HepG2 (cell line): Measurements from ENCODE around the gene RBBP8NL. TPM values are rescaled to one million over a fixed set of nuclear protein-coding genes. Genes with fewer than 3 reads are reported as not detected.

ENCODE experiments used
- ATAC-seq: fragments of 200-7000 bp; cut with Tn5 transposase; 3 replicates; pipeline ENCODE4 v1.9.1; 2020; ENCODE audit warnings: mild to moderate bottlenecking, moderate library complexity
- BruUV-seq: library from RNA; stranded (reverse); fragments of 400-500 nt; replicated peaks from 2 replicates; lab custom pipeline; 2021; lab: Mats Ljungman, UMichigan
- CTCF ChIA-PET: fragments of 300-600 bp; formaldehyde crosslinking; extraction: SDS; loops from one replicate; lab custom pipeline; 2021; ENCODE audit warnings: low total read pairs, inconsistent platforms, low intra/inter-chr PET ratio; lab: Yijun Ruan, JAX
- POLR2A ChIA-PET: fragments of 350-600 bp; sonication (Branson Sonifier 250); formaldehyde crosslinking; loops from one replicate; lab custom pipeline; 2020; ENCODE audit warnings: antibody characterized with exemption, inconsistent platforms; lab: Yijun Ruan, JAX
- DNase-seq: peaks from one replicate; pipeline ENCODE4 v3.0.0-alpha.2; 2015; ENCODE audit warnings: low spot score
- FAIRE-seq: peaks from 3 replicates; lab custom pipeline; 2011; peaks lifted over from hg19 to GRCh38; lab: Jason Lieb, UNC
- H2AFZ ChIP-seq: one replicate; pipeline ENCODE4 v1.6.1; 2011; ENCODE audit warnings: low read length, inconsistent platforms
- H3K27ac ChIP-seq: fragments of 300-600 bp; 3 replicates; pipeline ENCODE4 v1.8.0; 2011; ENCODE audit warnings: mixed run types, mild to moderate bottlenecking, mixed read lengths, low read length, inconsistent platforms; ENCODE audit not compliant: insufficient read depth; ENCODE audit errors: extremely low read length
- H3K27me3 ChIP-seq, 2 experiments: fragments of 200-600 bp in 1 of 2; 2 replicates in 1 of 2; 3 replicates in 1 of 2; pipeline versions ENCODE4 v1.6.0 to v1.8.0; 2011; ENCODE audit warnings: low read length in 2 of 2, mild to moderate bottlenecking in 2 of 2, moderate library complexity in 2 of 2, inconsistent platforms in 1 of 2; ENCODE audit not compliant: insufficient read depth in 2 of 2, control insufficient read depth in 1 of 2
- H3K36me3 ChIP-seq, 2 experiments: fragments of 200-600 bp in 1 of 2; replicated peaks in 1 of 2; 2 replicates in 1 of 2; 3 replicates in 1 of 2; pipeline versions ENCODE4 v1.5.1 to v1.8.0; 2011; ENCODE audit warnings: low read length in 2 of 2, inconsistent platforms in 1 of 2; ENCODE audit not compliant: insufficient read depth in 2 of 2, control insufficient read depth in 1 of 2
- H3K4me1 ChIP-seq: 2 replicates; pipeline ENCODE4 v1.5.1; 2012; ENCODE audit warnings: low read length, inconsistent platforms; ENCODE audit not compliant: insufficient read depth
- H3K4me2 ChIP-seq: 2 replicates; pipeline ENCODE4 v1.6.0; 2011; ENCODE audit warnings: low read depth, low read length, inconsistent platforms
- H3K4me3 ChIP-seq, 3 experiments: fragments of 200-600 bp in 1 of 3; sonication (generic), shearing (Covaris generic) in 1 of 3; replicated peaks in 1 of 3; 2 replicates each; pipeline ENCODE4 v1.5.1; 2011 to 2016; ENCODE audit warnings: low read length in 3 of 3, inconsistent platforms in 2 of 3, low read depth in 2 of 3, mild to moderate bottlenecking in 2 of 3, control low read depth in 1 of 3, mixed read lengths in 1 of 3; ENCODE audit not compliant: insufficient read depth in 1 of 3
- H3K79me2 ChIP-seq: one replicate; pipeline ENCODE4 v1.6.1; 2011; ENCODE audit warnings: low read length, inconsistent platforms; ENCODE audit not compliant: insufficient read depth
- H3K9ac ChIP-seq: 2 replicates; pipeline ENCODE4 v1.6.0; 2011; ENCODE audit warnings: mild to moderate bottlenecking, low read depth, low read length, inconsistent platforms; ENCODE audit not compliant: insufficient read depth
- H3K9me3 ChIP-seq: 2 replicates; pipeline ENCODE4 v1.5.1; 2012; ENCODE audit warnings: mild to moderate bottlenecking, low read length
- H4K20me1 ChIP-seq: 2 replicates; pipeline ENCODE4 v1.6.0; 2011; ENCODE audit warnings: inconsistent platforms, mild to moderate bottlenecking, low read length, moderate library complexity; ENCODE audit not compliant: insufficient read depth
- ARID2 ChIP-seq: sonication (generic); formaldehyde crosslinking; IDR thresholded peaks from 2 replicates; pipeline ENCODE4 v1.8.1; 2022; ENCODE audit warnings: mild to moderate bottlenecking, missing genetic modification reagents, borderline replicate concordance
- CC2D1A ChIP-seq: sonication (generic); formaldehyde crosslinking; IDR thresholded peaks from 2 replicates; pipeline ENCODE4 v1.8.1; 2023; ENCODE audit warnings: mild to moderate bottlenecking, missing genetic modification reagents
- GFI1 ChIP-seq: sonication (generic); formaldehyde crosslinking; IDR thresholded peaks from 2 replicates; pipeline ENCODE4 v1.5.0; 2020; ENCODE audit warnings: missing genetic modification reagents, mild to moderate bottlenecking, borderline replicate concordance
- NR1H2 ChIP-seq: sonication (generic); formaldehyde crosslinking; IDR thresholded peaks from 2 replicates; pipeline ENCODE4 v1.8.1; 2022; ENCODE audit warnings: low read depth, missing genetic modification reagents, borderline replicate concordance
- RXRB ChIP-seq: IDR thresholded peaks from 2 replicates; pipeline ENCODE4 v1.6.1; 2016; ENCODE audit warnings: borderline replicate concordance, missing genetic modification reagents, missing compliant biosample characterization
- SNAI1 ChIP-seq: sonication (generic); formaldehyde crosslinking; IDR thresholded peaks from 2 replicates; pipeline ENCODE4 v1.5.0; 2020; ENCODE audit warnings: mild to moderate bottlenecking, missing genetic modification reagents, borderline replicate concordance
- ZNF615 ChIP-seq: sonication (generic); formaldehyde crosslinking; IDR thresholded peaks from 2 replicates; pipeline ENCODE4 v1.5.0; 2020; ENCODE audit warnings: mild to moderate bottlenecking, missing genetic modification reagents, borderline replicate concordance
- ZNF670 ChIP-seq: sonication (generic); formaldehyde crosslinking; IDR thresholded peaks from 2 replicates; pipeline ENCODE4 v1.8.0; 2022; ENCODE audit warnings: mild to moderate bottlenecking, missing genetic modification reagents, borderline replicate concordance
- ZSCAN9 ChIP-seq: IDR thresholded peaks from 2 replicates; pipeline ENCODE4 v1.6.1; 2016; ENCODE audit warnings: borderline replicate concordance
- WGBS: methylation state at CpG from one replicate; pipeline ENCODE4 v1.1.6; 2017; ENCODE audit warnings: low lambda C conversion rate; 5-methylcytosine and 5-hydroxymethylcytosine counted together
- in situ Hi-C: cut with HindIII; loops from 2 replicates; pipeline ENCODE4 v1.10.0; 2017; ENCODE audit warnings: low pct_unique_long_range_greater_than_20kb; ENCODE audit not compliant: extremely low pct_ligation_motif_present
- intact Hi-C: fragments of 100-400 bp; cut with micrococcal nuclease; formaldehyde crosslinking; loops from one replicate; pipeline ENCODE4 v1.10.0; 2022; ENCODE audit not compliant: unreplicated experiment
- polyA plus RNA-seq, 8 experiments: library from polyadenylated mRNA; depleted of rRNA in 3 of 8; stranded (reverse) in 7 of 8; unstranded in 1 of 8; fragments of >200 nt; fragmentation: Illumina TruSeq in 4 of 8; extraction: Trizol in 4 of 8; gene quantifications; 2 replicates each; pipeline versions ENCODE4 v1.2.1 to v1.2.3, GENCODE V29; 2011 to 2016; ENCODE audit warnings: low read depth in 4 of 8, missing spikeins in 1 of 8, mixed read lengths in 1 of 8; ENCODE audit not compliant: insufficient read depth in 1 of 8
- total RNA-seq, 5 experiments: library from RNA; depleted of rRNA; stranded (reverse); fragments of >200 nt; fragmentation: Illumina TruSeq; extraction: Trizol; gene quantifications; 2 replicates each; pipeline ENCODE4 v1.2.3, GENCODE V29; 2016; ENCODE audit warnings: low read depth in 1 of 5
- TF ChIP-seq, protein P1 (sequence below): sonication (generic); formaldehyde crosslinking; IDR thresholded peaks from 2 replicates; pipeline ENCODE4 v1.4.0; 2020; ENCODE audit warnings: mild to moderate bottlenecking, missing genetic modification reagents
- TF ChIP-seq, protein P2 (sequence below): sonication (generic); formaldehyde crosslinking; conservative IDR thresholded peaks from 2 replicates; pipeline ENCODE4 v1.8.0; 2022; ENCODE audit warnings: missing genetic modification reagents

RBBP8NL gene
- total and polyA plus RNA-seq, 2 of the 13 experiments (the other 11 are each of a cell fraction or from before 2014, with no cell fraction given): 0.69 to 0.86 TPM

DNA sequence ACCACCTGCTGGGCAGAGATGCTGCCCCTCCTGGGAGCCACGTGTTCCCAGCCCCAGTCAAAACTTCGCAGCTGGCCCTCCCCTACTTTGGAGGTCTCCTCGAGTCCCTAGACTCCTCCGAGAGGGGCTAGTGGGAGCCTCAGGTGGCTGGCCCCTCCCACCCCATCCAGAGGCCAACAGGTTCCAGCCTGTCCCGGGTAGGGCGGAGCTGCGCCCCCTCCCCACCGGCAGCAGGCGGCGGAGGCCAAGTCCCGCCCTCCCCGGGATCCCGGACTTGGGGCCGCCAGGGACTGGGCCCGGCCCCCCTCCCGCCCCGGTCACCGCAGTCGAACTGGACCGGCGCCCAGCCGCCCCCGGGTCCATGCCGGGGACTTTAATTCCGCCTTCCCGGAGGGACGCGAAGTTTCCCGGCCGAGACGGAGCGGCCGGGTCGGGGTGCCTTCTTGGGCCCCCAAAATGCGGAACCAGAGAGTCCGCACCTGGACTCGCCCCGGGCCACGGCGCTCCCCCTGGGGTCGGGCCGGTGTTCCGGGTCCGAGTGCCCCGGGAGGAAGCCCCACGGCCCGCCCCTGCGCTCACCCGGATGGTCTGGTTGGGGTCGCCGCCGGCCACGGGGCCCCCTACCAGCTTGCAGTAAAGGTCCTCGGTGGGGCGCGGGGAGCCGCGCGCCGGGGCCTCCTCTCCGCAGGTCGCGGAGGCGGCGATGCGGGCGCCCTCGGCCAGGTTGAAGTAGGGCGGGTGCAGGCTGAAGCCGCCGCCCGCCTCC lies 60.8 kb downstream of the RBBP8NL start:
- DNase-seq (peak; percentile 61), ATAC-seq (peak; percentile 1), FAIRE-seq (peak; percentile 52)
- Histone ChIP-seq H3K27me3 (no peaks in the 10 kb centered on the region), H3K9ac (peak overlapping the region; percentile 90), H3K9me3 (no peaks in the 10 kb centered on the region), H2AFZ (no peak overlapping the region), H3K4me2 (peak overlapping the region; percentile 99), H4K20me1 (peaks cover 25% of the 10 kb centered on the region), H3K4me3 (peak overlapping the region; percentile 76 to 95 (median 91)), H3K36me3 (peaks cover 6 to 9% of the 10 kb centered on the region in 2 experiments; a peak in 3 of 5 replicates), H3K27ac (peak overlapping the region; percentile 79), H3K79me2 (peaks cover 37% of the 10 kb centered on the region), H3K4me1 (peaks cover 84% of the 10 kb centered on the region)
- in situ Hi-C loops: loop anchor here (5.0 kb wide), 1 partner anchor 64 kb away; the partner anchor contains the start of gene ADRM1
- CTCF ChIA-PET: interaction anchor here (2.0 kb wide), 1 partner anchor 9 kb away, joined by 8 read pairs; no protein-coding TSS in a partner anchor
- TSS peak; percentile 31 for BruUV-seq
- POLR2A ChIA-PET: interaction anchor here (1.0 to 10.1 kb wide), 11 partner anchors 9 to 300 kb away, joined by 3 to 187 read pairs (median 51); partner anchors contain the start of genes ADRM1 and RPS21
- intact Hi-C loops: loop anchor here (10.0 kb wide), 1 partner anchor 1598 kb away; the partner anchor contains the start of gene ZNF512B
- WGBS: 1% methylated on average over 38 of the region's 72 CpGs
- TF ChIP-seq ZNF670 (CRISPR knock-in tag) (no peak; the same call in 1 of the 2 replicates), ZSCAN9 (CRISPR knock-in tag) (0 out of 2 replicates have a peak, but pooled peaks have one; percentile 14), ZNF615 (CRISPR knock-in tag) (no peak), NR1H2 (CRISPR knock-in tag) (peak; percentile 70; the same call in 1 of the 2 replicates), RXRB (CRISPR knock-in tag) (no peak), SNAI1 (CRISPR knock-in tag) (no peak), ARID2 (CRISPR knock-in tag) (peak; percentile 67; the same call in 1 of the 2 replicates), CC2D1A (no peak), GFI1 (CRISPR knock-in tag) (no peak; the same call in 1 of the 2 replicates)
- TF ChIP-seq, protein P1, sequence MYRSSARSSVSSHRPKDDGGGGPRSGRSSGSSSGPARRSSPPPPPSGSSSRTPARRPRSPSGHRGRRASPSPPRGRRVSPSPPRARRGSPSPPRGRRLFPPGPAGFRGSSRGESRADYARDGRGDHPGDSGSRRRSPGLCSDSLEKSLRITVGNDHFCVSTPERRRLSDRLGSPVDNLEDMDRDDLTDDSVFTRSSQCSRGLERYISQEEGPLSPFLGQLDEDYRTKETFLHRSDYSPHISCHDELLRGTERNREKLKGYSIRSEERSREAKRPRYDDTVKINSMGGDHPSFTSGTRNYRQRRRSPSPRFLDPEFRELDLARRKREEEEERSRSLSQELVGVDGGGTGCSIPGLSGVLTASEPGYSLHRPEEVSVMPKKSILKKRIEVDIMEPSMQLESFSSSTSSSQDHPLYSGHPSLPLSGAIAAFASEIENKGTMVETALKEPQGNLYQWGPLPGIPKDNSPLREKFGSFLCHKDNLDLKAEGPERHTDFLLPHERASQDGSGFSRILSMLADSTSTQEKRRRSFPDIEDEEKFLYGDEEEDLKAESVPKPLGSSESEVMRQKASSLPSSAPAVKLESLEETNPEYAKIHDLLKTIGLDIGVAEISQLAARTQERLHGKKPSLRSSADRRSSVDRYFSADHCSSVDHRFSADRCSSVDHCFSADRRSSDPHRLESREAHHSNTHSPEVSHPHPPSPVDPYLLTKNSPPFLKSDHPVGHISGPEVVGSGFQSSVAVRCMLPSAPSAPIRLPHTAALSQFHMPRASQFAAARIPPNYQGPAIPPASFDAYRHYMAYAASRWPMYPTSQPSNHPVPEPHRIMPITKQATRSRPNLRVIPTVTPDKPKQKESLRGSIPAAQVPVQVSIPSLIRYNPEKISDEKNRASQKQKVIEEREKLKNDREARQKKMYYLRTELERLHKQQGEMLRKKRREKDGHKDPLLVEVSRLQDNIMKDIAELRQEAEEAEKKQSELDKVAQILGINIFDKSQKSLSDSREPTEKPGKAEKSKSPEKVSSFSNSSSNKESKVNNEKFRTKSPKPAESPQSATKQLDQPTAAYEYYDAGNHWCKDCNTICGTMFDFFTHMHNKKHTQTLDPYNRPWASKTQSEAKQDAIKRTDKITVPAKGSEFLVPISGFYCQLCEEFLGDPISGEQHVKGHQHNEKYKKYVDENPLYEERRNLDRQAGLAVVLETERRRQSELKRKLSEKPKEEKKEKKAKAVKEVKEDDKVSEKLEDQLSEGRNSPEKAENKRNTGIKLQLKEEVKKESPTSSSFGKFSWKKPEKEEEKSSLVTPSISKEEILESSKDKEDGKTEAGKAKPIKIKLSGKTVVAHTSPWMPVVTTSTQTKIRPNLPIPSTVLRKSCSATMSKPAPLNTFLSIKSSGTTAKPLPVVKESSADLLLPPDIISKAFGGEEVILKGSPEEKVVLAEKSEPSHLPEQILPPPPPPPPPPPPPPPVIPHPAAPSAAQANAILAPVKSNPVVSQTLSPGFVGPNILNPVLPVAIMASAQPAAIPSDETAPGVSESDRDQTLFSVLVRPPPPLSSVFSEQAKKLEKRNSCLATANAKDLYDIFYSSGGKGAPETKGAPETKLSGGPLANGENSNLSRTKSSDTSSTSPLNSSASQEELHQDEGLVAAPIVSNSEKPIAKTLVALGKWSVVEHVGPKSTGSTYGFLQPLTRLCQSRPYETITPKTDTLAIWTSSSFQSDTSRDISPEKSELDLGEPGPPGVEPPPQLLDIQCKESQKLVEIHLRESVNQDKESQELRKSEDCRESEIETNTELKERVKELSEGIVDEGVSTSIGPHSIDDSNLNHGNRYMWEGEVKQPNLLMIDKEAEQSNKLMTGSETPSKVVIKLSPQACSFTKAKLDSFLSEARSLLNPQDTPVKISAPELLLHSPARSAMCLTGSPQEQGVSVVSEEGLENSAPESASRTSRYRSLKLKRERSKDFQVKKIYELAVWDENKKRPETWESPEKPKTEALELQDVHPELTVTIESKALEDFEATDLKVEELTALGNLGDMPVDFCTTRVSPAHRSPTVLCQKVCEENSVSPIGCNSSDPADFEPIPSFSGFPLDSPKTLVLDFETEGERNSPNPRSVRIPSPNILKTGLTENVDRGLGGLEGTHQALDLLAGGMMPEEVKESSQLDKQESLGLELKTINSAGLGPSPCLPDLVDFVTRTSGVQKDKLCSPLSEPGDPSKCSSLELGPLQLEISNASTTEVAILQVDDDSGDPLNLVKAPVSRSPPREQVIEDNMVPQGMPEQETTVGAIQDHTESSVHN (CRISPR knock-in tag): no peak
- TF ChIP-seq, protein P2, sequence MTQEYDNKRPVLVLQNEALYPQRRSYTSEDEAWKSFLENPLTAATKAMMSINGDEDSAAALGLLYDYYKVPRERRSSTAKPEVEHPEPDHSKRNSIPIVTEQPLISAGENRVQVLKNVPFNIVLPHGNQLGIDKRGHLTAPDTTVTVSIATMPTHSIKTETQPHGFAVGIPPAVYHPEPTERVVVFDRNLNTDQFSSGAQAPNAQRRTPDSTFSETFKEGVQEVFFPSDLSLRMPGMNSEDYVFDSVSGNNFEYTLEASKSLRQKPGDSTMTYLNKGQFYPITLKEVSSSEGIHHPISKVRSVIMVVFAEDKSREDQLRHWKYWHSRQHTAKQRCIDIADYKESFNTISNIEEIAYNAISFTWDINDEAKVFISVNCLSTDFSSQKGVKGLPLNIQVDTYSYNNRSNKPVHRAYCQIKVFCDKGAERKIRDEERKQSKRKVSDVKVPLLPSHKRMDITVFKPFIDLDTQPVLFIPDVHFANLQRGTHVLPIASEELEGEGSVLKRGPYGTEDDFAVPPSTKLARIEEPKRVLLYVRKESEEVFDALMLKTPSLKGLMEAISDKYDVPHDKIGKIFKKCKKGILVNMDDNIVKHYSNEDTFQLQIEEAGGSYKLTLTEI (CRISPR knock-in tag): no peak
